Fibroblast of the conjunctiva (primary cell): Measurements from ENCODE around the gene OR51A2.
"Not testable (repeated sequence)": the region's sequence is repeated elsewhere in the genome, so short reads cannot be mapped to it uniquely, and the experiment has no call there.

Source experiments
- DNase-seq: peaks from one replicate; pipeline ENCODE4 v3.0.0-alpha.2; 2010; ENCODE audit warnings: low read depth

OR51A2 gene

GRCh38 chr11:4955613-4956012 is at the start of gene OR51A2:
Gene OR51A2, minus strand, starts transcription at chr11:4955713. Its CDS starts 0 bp downstream, at chr11:4955713.
- not testable (repeated sequence) for DNase-seq

- peak; percentile 29 for DNase-seq
These were observed 49.1 kb upstream of the OR51A2 start for GRCh38 chr11:5004424-5005274.

GRCh38 chr11:4994551-4994950 is 39.0 kb upstream of the OR51A2 start, which contains the start of gene OR51L1:
Gene OR51L1, plus strand, starts transcription at chr11:4994851. Its CDS starts 4,132 bp downstream, at chr11:4998983.
- no peak for DNase-seq

GRCh38 chr11:4991060-4991459 is 35.5 kb upstream of the OR51A2 start:
- DNase-seq: no peak

- no peak for DNase-seq
These were observed 28.3 kb upstream of the OR51A2 start for GRCh38 chr11:4983841-4984240.

GRCh38 chr11:4982678-4983077 is 27.2 kb upstream of the OR51A2 start:
- no peak for DNase-seq

- DNase-seq: no peak
These were observed 23.5 kb upstream of the OR51A2 start for GRCh38 chr11:4979036-4979435.

- DNase-seq: no peak
These were observed 19.9 kb upstream of the OR51A2 start for GRCh38 chr11:4975436-4975835.

- no peak for DNase-seq
These were observed 7.3 kb upstream of the OR51A2 start for GRCh38 chr11:4962816-4963215.

- no peak for DNase-seq
These were observed 5.4 kb upstream of the OR51A2 start for GRCh38 chr11:4960877-4961276.

- no peak for DNase-seq
These were observed 1.9 kb upstream of the OR51A2 start for GRCh38 chr11:4957396-4957795.

GRCh38 chr11:4947505-4947904 is 8.0 kb downstream of the OR51A2 start, which contains the start of gene OR51A4:
Gene OR51A4, minus strand, starts transcription at chr11:4947605. Its CDS starts 505 bp downstream, at chr11:4947100.
- DNase-seq: no peak

- DNase-seq: no peak
These were observed 18.8 kb downstream of the OR51A2 start for GRCh38 chr11:4936745-4937144.

GRCh38 chr11:4932751-4933150 is 22.8 kb downstream of the OR51A2 start:
- DNase-seq: no peak

GRCh38 chr11:4926608-4927007 is 28.9 kb downstream of the OR51A2 start:
- DNase-seq: no peak

- no peak for DNase-seq
These were observed 31.3 kb downstream of the OR51A2 start, which contains the start of gene OR51G1 for GRCh38 chr11:4924239-4924638. Gene OR51G1, minus strand, starts transcription at chr11:4924339. Its CDS starts 0 bp downstream, at chr11:4924339.

- DNase-seq: no peak
These were observed 33.2 kb downstream of the OR51A2 start for GRCh38 chr11:4922304-4922703.

GRCh38 chr11:4921796-4922195 is 33.7 kb downstream of the OR51A2 start:
- no peak for DNase-seq

- DNase-seq: no peak
These were observed 36.3 kb downstream of the OR51A2 start, which contains the start of gene OR51G2 for GRCh38 chr11:4919250-4919649. Gene OR51G2, minus strand, starts transcription at chr11:4919350. Its CDS starts 3,687 bp downstream, at chr11:4915663.

- no peak for DNase-seq
These were observed 38.9 kb downstream of the OR51A2 start for GRCh38 chr11:4916581-4916980.
